HG02588 (cell line): Measurements from ENCODE around the gene TGFBRAP1.
A peak's percentile ranks its signal among the peaks of the same experiment; 100 is the strongest.

ENCODE experiments used
- ATAC-seq: cut with Tn5 transposase; IDR thresholded peaks from one replicate; pipeline ENCODE4 v1.9.1; 2021; ENCODE audit warnings: mild to moderate bottlenecking, moderate library complexity; ENCODE audit not compliant: unreplicated experiment

The TGFBRAP1 gene

GRCh38 chr2:105329561-105330495, at the start of gene TGFBRAP1:
TSS of gene TGFBRAP1 (minus strand) at chr2:105329735. CDS start at chr2:105308301, 21,434 bp downstream.
- ATAC-seq: peak; percentile 84

- ATAC-seq: no peak
Observed at GRCh38 chr2:105378921-105379383, 49.4 kb upstream of the TGFBRAP1 start.

DNA sequence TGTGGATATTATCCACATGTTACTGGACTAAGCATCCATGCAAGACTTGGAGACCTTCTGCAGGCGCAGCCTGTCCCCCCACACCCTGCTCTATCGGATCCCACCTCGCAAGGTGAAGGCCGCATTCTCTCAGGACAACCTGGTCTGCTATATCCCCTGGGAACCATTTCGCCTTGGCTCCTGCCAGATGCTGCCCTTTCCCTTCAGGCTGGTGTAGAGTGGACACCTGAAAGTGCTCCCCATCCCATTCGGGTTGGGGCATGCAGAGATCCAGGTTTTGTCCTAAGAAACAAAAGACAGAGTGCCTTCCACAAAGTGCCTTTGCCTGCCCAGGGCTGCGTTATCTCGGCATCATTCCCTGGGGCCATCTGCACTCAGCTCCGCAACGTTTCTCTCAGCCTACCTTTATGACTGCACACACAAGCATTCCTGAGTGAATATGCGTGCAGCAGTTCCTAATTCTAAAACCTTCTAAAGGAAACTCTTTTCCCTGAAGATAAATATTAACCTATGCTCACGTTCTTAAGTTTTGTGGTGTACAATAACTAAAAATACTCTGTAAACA, 48.8 kb upstream of the TGFBRAP1 start:
- ATAC-seq: no peak

- ATAC-seq: no peak
Observed at GRCh38 chr2:105377871-105378270, 48.3 kb upstream of the TGFBRAP1 start.

- ATAC-seq: no peak
Observed at GRCh38 chr2:105376789-105377240, 47.3 kb upstream of the TGFBRAP1 start.

- ATAC-seq: no peak
Observed at GRCh38 chr2:105376010-105376409, 46.5 kb upstream of the TGFBRAP1 start.

GRCh38 chr2:105375001-105375561, 45.5 kb upstream of the TGFBRAP1 start:
- no peak for ATAC-seq

DNA sequence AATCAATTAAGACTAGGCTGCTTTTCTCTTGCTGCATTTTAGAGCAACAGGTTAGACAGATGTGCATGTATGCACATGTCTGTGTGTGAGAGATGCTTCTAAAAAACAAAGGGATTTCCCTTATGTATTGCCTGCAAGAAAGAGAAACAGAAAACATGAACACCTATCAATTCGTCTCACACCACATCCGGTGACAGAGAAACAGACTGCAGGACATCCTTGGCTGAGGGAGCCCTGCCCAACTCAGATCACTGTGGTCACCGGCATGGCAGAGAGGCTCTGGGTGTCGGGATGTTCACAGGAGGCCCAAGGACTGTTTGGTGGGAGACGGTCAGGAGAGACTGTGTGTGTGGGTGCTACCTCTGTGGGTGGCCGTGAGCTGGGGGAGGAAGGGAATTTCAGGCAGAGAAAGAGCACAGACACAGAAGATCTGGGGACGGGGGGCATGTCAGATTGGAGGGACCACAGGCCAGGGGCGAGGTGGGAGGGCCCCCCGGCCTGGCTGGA, 44.4 kb upstream of the TGFBRAP1 start:
- peak; percentile 72 for ATAC-seq

DNA sequence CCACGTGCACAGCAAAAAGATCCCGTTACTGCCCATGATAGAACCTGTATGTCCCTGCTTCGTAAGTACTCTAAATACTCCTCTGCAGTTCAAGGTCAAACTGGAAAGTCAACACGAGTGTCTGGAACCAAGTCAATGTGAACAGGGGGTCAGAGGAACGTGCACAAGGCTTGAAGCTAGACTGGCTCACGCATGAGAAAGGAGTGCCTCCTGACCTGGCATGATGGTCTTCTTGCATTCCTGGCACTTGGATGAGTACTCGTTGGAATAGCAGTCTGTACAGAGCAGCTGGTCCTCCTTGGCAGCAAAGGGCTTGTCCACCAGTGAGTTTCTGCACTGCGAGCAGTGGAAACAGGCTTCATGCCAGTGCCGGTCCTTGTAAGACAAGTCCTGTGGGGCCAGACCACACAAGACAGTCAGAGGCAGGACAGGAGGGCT, 43.8 kb upstream of the TGFBRAP1 start:
- peak; percentile 7 for ATAC-seq

DNA sequence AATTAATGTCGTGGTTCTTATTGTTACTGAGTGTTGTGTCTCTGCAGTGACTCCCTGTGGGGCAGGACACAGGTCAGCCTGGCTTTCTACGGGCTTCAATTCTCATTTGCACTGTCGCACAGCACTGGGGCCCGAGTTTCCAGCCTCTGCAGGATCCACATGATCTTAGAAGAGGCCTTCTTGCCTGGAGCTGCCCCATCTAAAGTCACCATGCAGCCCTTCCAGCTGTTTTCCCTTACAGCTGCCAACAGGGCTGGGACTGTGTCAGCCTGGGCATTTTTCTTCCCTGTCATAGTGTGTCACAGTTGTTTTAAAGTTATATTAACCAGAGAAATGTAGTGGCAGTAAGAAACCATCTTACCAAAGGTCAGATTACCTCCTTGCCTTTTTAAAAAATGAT, 42.3 kb upstream of the TGFBRAP1 start:
- ATAC-seq: no peak

GRCh38 chr2:105371156-105371555, 41.6 kb upstream of the TGFBRAP1 start:
- no peak for ATAC-seq

DNA sequence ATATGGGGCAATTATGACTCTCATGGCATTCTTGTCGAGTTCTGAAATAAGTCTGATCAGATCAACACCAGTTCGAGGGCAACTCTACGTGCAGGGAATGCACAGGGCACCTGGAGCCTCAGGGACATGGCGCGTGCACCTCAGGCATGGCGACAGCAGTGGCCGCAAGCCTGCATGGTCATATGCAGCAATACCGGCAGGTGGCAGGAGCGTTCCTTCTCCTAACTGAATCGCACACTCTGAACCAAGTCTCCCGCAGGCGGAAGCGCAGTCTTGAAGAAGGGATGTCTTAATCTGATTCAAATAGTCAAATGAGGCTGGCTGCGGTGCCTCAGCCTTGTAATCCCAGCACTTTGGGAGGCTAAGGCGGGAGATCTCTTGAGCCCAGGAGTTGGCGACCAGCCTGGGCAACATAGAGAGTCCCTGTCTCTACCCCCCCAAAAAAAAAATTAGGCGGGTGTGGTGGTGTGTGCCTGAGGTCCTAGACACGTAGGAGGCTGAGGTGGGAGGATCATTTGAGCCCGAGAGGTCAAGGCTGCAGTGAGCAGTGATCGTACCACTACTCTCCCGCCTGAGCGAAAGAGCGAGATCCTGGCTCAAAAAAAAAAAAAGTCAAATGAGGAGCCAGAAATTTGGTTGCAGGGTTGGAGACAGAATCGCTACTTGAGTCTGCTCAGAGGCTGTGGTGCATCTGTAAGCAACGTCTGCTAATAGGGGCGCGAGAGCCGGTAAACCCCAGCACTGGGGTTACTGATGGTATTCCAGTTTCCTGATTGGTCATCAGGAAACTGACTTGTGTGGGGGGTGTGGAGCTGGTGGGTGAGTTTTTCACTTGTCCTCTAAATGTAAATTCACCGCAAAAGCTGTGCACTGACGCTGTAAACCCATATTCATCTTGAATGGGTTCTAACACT, 40.5 kb upstream of the TGFBRAP1 start:
- peak; percentile 90 for ATAC-seq

DNA sequence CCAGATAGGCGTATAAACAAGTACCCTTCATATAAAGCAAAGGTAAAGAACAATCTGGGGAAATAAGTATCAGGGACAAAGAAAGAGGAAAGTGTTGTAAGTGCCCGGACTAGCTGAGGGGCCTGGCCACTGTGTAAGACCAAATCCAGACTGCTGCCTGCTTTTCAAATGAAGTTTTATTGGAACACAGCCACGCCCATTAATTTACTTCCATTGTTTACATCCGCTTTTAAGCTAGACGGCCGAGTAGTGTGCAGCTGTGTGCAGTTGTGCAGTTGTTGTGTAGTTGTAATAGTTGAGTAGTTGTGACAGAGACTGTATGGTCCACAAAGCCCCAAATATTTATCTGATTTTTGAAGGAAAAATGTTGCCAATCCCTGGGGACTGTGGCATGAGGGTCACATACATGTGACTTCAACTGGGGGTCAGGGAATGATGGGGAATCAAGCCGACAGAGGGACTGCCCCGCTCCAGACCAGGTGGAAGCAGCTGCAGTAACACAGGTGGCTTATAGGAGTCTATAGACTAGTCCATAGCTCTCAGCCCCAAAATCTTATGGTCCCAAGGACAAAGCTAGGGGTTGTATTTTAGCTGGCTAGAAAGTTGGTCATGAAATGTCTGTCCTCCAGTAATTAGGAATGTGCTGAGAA, 39.3 kb upstream of the TGFBRAP1 start:
- ATAC-seq: no peak

DNA sequence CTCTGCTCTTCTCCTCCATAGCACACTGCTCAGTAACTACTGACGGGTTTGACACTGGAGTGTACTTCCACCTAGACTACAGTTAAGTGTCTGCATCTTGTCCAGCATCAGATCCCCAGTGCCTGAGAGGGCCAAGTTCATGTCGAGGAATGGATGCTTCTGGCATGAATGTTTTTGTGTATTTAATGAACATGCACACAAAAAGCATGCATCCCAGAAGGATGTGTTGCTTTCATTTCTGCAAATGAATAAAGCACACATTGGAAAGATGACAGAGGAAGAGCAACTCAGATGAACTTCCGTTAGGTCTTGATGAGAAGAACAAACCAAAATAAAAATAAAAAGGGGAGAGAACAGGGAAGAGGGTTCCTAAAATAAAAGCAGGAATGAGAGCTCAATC, 35.7 kb upstream of the TGFBRAP1 start:
- ATAC-seq: no peak

DNA sequence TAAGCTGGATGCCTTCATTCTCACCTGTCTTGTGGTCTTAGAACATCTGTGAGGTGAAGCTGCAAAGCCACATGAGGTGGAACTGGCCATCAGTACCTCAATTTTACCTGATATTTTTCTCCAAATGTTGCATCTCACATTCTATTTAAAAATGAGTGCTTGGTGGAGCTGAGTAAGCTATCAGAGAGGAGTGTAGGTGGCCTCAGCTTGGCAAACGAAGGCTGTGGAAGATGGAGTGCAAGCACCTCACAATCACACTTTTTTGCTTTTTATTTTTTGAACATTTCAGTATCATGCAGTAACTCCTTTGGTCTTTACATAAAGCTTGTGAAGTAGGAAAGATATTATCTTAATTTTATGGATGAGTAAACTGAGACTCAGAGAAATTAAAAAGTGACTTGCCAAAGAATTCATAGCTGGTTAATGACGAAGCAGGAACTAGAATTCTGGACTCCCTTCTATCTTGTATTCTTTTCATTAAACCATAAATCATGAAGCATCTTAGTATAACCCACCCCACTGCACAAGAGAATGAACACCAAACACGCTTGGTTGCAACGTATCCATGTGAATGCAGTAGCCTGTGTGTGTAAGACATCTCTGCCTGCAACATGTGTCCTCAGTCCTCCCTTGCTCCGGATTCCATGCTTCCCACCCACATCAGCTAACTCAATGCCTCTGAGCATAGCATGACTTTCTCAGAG, 35.1 kb upstream of the TGFBRAP1 start:
- ATAC-seq: no peak

DNA sequence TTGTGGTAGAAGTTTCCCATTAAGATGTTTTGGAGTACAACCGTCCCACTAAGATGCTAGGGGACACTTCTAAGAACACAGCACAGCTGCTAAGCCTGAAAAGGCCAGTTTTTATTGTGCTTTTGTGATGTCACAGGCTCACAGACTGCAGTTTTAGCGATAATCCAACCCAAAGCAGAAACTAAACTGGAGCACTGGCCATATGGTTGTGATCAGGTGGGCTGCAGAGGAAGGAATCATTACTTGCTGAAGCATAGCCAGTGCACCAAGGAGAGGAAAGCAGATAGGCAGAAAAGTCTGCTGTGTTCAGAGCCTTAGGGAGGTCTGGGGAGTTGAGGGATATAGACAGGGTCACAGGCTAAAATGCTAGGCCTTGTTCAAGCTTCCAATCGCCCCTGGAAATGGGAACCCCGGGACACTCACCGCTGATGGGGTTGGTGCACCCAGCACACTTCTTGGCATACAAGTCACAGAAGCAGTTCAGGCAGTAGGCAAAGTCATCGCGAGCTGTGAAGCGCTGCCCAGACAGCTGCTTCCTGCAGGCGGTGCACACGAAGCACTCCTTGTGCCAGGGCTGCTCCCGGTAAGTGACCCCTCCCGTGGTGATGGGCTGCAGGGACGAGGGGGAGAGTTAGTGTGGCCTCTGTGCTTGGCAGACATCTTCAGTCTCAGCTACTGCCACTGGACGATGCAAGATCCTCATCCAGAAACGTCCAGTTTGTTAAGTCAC, 33.5 kb upstream of the TGFBRAP1 start:
- no peak for ATAC-seq

DNA sequence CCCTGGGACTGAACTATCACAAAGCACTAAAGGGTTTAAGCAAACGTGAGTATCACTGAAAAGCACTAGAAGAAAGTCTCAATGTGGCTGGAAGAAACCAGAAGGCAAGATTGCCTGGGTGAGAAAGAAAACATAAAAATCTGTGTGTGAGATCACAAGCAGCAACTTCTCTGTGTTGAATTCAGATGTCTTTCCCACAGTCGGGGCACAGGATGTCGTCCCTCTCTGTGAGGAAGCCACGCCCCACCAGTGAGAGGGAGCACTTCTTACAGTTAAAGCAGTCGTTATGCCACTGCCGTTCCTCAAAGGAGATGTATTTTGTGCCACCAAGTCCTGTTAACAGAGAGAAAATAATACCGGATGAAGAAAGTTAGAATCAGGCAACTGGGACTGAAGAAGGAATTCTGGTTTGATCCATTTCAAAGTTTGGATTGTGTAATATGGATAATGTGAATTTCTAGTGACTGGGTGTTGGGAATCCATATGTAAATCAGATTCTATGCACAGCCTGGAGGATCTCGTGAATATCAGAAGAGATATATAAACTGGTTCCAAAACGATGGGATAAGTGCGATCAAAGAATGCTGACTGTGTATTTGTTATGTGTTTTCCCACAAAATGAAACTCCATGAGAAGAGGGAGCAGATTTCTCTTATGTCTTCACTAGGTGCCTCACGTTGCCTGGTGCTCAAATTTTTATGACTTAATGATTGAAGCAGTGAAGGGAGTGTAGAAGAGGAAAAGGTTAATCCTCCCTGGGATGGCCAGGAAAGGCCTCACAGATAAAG, 31.8 kb upstream of the TGFBRAP1 start:
- no peak for ATAC-seq

DNA sequence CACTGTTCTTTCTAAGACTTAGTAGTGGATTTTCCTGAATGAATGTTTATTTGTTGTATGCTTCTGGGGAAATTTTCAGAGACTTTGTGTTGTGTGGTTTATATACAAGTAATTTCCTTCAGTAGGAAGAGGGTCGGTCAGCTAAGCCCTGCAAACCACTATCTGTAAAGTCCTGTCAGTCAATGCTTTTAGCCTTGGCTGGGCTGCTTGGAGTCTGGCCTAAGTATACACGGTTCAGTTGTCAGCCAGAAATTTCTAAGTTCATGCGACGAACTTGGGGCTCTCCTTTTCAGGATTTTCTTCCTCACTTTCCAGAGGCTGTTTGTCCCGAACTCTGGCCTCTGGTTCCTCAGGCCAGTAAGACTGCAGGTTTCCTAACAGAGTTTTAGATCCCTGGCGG, 29.1 kb upstream of the TGFBRAP1 start:
- no peak for ATAC-seq
